Mesodermal cell (in vitro differentiated cells): ENCODE measurements around the gene PASK.
A peak's percentile ranks its signal among the peaks of the same experiment; 100 is the strongest.

Experiments used
- H3K27ac ChIP-seq: 2 replicates; pipeline ENCODE4 v1.7.0; 2013; ENCODE audit warnings: mild to moderate bottlenecking, low read depth, low read length, moderate library complexity; ENCODE audit not compliant: severe bottlenecking
- H3K36me3 ChIP-seq: 2 replicates; pipeline ENCODE4 v1.7.1; 2013; ENCODE audit warnings: mild to moderate bottlenecking, low read length, moderate library complexity; ENCODE audit not compliant: control insufficient read depth, insufficient read depth
- H3K4me1 ChIP-seq: one replicate; pipeline ENCODE4 v1.7.1; 2013; ENCODE audit warnings: mild to moderate bottlenecking, low read length; ENCODE audit not compliant: insufficient read depth, control insufficient read depth, poor library complexity, severe bottlenecking
- H3K4me3 ChIP-seq: 2 replicates; pipeline ENCODE4 v1.7.0; 2013; ENCODE audit warnings: low read length, control low read depth, mild to moderate bottlenecking; ENCODE audit not compliant: insufficient read depth, poor library complexity, severe bottlenecking; ENCODE audit errors: extremely low read depth
- H3K9me3 ChIP-seq: 2 replicates; pipeline ENCODE4 v1.7.1; 2013; ENCODE audit warnings: mild to moderate bottlenecking, low read length, moderate library complexity; ENCODE audit not compliant: control insufficient read depth
- WGBS, 2 experiments: methylation state at CpG; one replicate each; pipeline ENCODE4 v1.1.5; 2013; ENCODE audit warnings: missing lambda C conversion rate in 2 of 2; ENCODE audit not compliant: insufficient coverage in 2 of 2; 5-methylcytosine and 5-hydroxymethylcytosine counted together

PASK gene

DNA sequence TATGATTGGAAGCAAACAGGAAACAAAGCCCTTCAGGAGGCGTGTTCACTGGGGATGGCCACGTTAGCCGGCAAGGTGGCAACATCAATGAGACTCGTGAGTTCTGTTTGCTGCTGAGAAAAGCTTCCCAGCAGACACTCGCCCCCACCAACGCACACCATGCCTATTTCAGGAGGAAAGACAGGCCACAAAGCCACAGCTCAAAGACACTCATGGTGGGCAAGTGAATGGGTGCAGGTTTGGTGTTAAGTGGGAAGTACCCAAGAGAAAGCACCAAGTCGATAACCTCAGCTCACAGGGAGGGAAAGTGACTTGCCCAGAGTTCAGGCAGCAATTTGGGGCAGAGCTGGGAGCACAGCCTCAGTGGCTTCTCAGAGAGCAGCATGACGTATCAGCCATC lies 36.7 kb downstream of the PASK start:
- Histone ChIP-seq H3K36me3 (peaks cover 15% of the 10 kb centered on the region), H3K4me3 (no peak overlapping the region), H3K27ac (no peak overlapping the region), H3K4me1 (no peaks in the 10 kb centered on the region), H3K9me3 (no peaks in the 10 kb centered on the region)
- 90 to 97% methylated on average over 7 of the region's 8 CpGs for WGBS, 2 experiments

DNA sequence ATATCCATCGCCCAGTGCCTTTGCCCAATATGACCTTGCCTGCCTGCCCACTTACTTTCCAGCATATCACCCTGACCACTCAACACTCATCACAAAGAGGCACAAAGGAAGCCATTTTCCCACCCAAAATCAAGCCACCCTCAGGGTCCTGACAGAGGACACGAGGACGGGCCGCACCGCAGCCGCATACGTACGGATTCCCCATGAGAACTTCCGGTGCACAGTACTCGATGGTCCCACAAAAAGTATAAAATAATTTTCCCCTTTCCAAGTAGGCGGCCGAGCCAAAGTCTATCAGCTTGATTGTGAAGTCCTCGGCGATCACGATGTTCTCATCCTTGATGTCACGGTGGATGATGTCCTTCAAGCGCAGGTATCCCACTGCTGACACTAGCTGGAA lies 37.2 kb downstream of the PASK start:
- Histone ChIP-seq H3K27ac (no peak overlapping the region), H3K9me3 (no peaks in the 10 kb centered on the region), H3K4me3 (no peak overlapping the region), H3K4me1 (no peaks in the 10 kb centered on the region), H3K36me3 (peaks cover 15% of the 10 kb centered on the region)
- WGBS, 2 experiments = 90 to 99% methylated on average over 10 to 11 of the region's 17 CpGs

DNA sequence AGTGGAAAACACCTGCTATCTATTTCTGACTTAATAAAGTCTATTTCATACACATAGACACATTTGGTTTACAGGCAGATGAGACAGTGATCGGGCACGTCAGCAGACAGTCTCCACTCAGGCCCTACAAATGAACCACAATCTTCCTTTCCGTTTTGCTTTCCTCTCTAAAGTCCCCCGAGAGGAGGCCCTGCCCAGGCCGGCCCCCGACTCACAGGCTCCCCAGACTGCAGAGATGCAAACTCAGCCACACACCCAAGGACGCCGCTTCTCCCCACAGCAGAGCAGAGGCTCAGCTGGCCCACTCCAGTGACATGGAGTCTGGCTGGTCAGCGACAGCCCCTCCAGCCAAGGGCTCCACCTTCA lies 37.8 kb downstream of the PASK start:
- H3K36me3 ChIP-seq = peaks cover 15% of the 10 kb centered on the region
- WGBS, 2 experiments = 83 to 90% methylated on average over 8 to 9 of the region's 9 CpGs

DNA sequence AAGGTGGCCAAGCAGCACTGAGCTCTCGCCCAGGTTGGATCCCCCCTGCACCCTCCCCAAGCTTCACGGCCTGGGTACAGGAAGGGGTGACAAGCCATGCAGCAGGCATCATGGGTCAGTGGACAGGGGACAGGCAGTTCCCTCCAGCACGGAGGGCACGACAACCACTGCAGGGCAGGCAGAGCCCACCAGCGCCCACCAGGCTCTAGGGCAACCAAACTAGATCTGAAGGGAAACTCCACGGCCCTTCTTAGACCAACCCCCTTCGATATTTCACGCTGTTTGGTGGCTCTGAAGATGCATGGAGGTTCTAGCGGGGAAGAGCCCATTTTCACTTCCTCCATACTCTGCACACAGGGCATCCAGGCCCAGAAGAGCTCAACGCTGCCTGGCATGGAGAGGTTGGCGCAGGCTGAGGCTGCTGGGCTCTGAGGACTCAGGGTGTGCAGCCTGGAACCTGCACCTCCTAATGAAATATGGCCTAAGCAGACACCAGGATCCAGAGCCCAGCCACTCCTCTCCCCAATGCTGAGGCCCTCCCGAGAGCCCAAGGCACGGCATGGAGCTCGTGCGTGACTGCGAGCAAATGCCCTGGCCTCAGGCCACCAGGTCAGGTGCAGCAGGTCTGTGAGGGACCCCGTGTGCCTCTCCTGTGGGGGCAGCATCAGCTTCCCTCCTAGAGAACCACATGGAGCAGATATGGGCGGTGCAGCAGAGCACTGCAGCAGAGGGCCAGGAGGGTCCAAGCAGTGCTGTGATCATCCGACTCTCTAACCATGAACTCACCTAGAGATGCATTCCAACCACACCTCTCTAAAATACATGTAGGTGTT lies 38.4 kb downstream of the PASK start:
- H3K4me1 ChIP-seq = no peaks in the 10 kb centered on the region
- H3K9me3 ChIP-seq = no peaks in the 10 kb centered on the region
- no peak overlapping the region for H3K4me3 ChIP-seq
- WGBS, 2 experiments = 92 to 93% methylated on average over 15 to 16 of the region's 19 CpGs
- no peak overlapping the region for H3K27ac ChIP-seq
- peaks cover 15% of the 10 kb centered on the region for H3K36me3 ChIP-seq

More for the DNA sequence above, 37.8 kb downstream of the PASK start:
- Histone ChIP-seq H3K27ac (no peak overlapping the region), H3K4me3 (no peak overlapping the region), H3K9me3 (no peaks in the 10 kb centered on the region), H3K4me1 (no peaks in the 10 kb centered on the region)

DNA sequence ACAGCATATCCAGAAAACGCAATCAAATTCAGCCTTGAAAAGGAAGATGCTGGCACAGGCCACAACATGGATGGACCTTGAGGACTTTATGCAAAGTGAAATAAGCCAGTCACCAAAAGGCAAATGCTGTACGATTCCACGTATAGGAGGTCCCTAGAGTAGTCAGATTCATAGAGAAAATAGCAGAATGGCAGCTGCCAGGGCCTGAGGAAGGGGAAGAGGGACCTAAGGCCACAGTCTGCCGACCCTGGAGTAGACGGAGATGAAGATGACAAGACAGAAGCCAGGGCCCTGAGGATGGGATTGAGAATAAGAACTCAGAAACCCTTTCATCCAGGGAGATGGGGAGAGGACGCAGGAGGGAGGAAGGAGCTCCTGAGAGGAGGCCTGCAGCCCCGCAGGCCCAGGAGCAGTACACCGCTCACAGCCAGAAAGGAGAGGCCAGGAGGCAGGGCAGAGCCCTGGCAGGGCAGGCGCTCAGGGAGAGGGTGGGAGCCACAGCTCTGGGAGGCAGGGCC lies 39.1 kb downstream of the PASK start:
- Histone ChIP-seq H3K9me3 (no peaks in the 10 kb centered on the region), H3K36me3 (peaks cover 15% of the 10 kb centered on the region), H3K27ac (no peak overlapping the region), H3K4me1 (no peaks in the 10 kb centered on the region), H3K4me3 (no peak overlapping the region)
- 89 to 91% methylated on average over 9 of the region's 9 CpGs for WGBS, 2 experiments

DNA sequence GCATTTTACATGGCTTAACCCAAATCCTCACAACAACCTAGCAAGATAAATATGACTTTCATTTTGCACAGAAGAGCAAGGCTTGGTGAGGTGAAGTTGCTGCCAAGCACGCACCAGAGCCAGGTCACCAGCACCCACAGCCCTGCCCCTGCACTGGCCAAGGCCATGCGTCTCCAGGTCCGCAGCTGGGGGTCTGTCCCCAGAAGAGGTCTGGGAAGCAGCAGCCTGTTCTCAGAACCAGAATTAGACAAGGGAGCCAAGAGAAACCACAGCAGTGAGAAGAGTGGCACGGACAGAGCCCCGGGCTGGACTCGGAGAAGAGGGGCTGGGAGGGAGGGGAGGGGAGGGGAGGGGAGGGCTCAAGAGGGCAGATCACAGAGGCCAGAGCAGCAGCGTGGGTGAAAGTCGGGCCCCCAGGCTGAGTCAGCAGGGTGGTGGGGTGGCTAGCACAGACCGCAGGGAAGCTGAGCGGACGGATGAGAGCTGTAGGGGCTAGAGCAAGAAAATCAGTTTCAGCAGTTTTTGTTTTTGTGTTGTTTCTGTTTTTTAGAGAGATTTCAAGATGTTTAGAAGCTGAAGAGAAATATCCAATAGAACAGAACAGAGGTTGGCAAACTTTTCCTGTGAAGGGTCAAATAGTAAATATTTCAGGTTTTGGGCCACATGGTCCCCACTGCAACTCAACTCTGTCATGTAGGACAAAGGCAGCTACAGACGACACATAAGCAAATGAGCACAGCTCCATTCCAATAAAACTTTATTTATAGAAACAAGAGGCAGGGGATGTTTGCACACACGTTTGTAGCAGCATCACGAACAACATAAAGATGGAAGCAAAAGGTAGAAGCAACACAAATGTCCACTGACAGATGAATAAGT lies 39.8 kb downstream of the PASK start:
- Histone ChIP-seq H3K4me3 (no peak overlapping the region), H3K36me3 (peaks cover 15% of the 10 kb centered on the region), H3K27ac (no peak overlapping the region), H3K4me1 (no peaks in the 10 kb centered on the region), H3K9me3 (no peaks in the 10 kb centered on the region)
- WGBS, 2 experiments = 94 to 98% methylated on average over 10 to 12 of the region's 14 CpGs

DNA sequence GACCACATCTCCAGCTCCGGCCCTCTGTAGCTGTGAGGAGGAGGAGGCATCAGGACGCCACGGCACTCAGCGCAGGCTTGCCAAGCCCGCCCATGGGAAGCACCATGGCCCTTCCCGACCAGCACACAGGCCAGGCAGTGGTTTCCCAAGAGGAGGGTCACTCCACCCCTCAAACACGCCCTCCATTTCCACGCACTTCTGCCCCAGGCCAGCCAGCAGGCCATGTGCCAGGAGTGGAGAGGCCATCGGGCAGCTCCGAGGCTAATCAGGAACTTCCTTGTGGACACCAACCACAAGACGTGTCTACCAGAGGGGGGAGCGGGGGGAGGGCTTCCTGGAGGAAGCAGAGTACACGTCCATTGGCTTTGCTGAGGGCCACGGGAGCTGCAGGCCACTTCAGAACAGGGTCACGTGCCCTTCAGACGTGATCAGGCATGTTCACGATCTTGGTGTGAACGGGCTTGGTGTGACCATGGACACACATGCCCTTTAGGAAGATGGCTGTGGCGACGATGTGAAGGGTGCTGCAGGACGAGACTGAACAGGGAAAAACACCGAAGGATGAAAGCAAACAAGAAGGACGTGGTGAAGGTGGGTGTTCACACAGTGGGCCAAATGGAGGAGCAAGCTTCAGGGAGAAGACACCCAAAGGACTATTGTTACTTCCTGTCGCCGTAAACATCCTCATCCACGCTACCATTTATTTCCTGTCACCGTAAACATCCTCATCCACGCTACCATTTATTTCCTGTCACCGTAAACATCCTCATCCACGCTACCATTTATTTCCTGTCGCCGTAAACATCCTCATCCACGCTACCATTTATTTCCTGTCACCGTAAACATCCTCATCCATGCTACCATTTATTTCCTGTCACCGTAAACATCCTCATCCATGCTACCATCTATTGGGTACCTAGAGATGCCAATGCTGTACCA lies 40.7 kb downstream of the PASK start:
- Histone ChIP-seq H3K9me3 (no peaks in the 10 kb centered on the region), H3K4me3 (no peak overlapping the region), H3K36me3 (peaks cover 10% of the 10 kb centered on the region), H3K27ac (peak overlapping the region; percentile 10), H3K4me1 (no peaks in the 10 kb centered on the region)
- 90% methylated on average over 24 to 27 of the region's 35 CpGs for WGBS, 2 experiments

DNA sequence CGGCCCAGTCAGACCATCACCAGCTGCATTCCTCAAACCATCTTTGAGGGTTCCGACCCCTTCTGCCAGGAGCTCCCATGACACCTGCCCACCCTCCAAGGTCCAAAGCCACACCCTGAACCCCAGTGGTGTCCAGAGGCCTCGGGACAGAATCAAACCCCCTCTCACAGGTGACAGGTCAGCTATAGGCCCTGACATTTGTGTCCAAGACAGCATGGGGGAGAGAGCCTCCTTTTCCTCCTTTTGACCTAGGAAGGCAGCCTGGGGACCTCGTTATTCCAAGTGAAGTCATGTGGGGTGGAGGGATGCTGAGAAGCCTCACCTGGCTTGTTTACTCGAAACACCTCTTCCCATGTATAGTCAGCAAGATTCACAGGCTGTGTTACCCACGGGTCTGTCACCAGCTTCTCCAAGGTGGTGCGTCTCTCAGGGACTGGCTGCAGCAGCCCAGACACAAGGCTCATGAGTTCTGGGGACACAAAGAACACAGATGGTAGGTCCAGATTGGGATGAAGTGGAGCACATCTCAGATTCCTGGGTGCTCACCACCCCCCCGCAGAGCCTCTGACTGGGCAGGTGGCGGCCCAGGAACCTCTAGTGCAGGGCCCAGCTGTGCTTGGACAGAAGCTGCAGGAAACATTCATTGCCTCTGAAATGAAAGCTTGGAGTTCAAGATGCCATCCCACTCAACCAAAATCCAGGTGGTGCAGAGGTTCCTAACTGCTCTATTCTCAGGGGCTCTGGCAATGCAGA lies 42.1 kb downstream of the PASK start:
- Histone ChIP-seq H3K27ac (no peak overlapping the region), H3K4me3 (no peak overlapping the region), H3K9me3 (no peaks in the 10 kb centered on the region), H3K4me1 (no peaks in the 10 kb centered on the region), H3K36me3 (peaks cover 10% of the 10 kb centered on the region)
- WGBS, 2 experiments = 90 to 94% methylated on average over 6 to 7 of the region's 9 CpGs

DNA sequence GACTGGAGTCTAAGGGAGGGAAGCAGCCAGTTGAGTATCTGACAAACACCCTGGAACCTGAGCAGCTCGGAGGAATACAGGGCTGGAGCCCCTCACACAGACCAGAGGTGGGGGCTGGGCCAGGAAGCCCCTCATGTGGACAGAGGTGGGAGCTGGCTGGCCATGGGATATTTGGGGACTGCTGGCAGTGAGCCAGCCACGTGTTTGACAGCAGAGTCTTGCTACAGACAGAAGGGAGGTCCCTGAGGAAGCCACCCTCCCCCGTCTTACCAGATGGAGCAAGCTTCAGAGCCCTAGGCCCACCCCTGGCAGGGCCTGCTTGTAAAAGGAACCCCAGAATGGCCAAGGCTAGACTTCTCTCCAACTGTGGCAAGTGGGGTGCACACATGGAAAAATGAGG lies 43.6 kb downstream of the PASK start:
- Histone ChIP-seq H3K4me1 (no peaks in the 10 kb centered on the region), H3K36me3 (peaks cover 13% of the 10 kb centered on the region), H3K9me3 (no peaks in the 10 kb centered on the region), H3K4me3 (no peak overlapping the region), H3K27ac (no peak overlapping the region)
- 71 to 84% methylated on average over 2 to 3 of the region's 3 CpGs for WGBS, 2 experiments
